H9 (cell line): Measurements from ENCODE around the gene ZFAND3. TPM values are rescaled to one million over a fixed set of nuclear protein-coding genes. Genes with fewer than 3 reads are reported as not detected.
A peak's percentile ranks its signal among the peaks of the same experiment; 100 is the strongest.

ENCODE experiments used
- DNase-seq: peaks from one replicate; pipeline ENCODE4 v3.0.0-alpha.2; 2017
- H2AFZ ChIP-seq: one replicate; pipeline ENCODE4 v1.6.1; 2013; ENCODE audit warnings: mild to moderate bottlenecking, low read length, control low read depth, moderate library complexity
- H2AK5ac ChIP-seq: 2 replicates; pipeline ENCODE4 v1.6.1; 2013; ENCODE audit warnings: low read length, control low read depth, mixed read lengths; ENCODE audit not compliant: insufficient read length
- H2BK120ac ChIP-seq: one replicate; pipeline ENCODE4 v1.6.1; 2013; ENCODE audit warnings: low read depth, mild to moderate bottlenecking, low read length, control low read depth, inconsistent platforms; ENCODE audit not compliant: poor library complexity, severe bottlenecking
- H2BK12ac ChIP-seq: 2 replicates; pipeline ENCODE4 v1.6.1; 2013; ENCODE audit warnings: low read length, control low read depth, mixed read lengths, low read depth; ENCODE audit not compliant: insufficient read length
- H2BK15ac ChIP-seq: 2 replicates; pipeline ENCODE4 v1.6.1; 2013; ENCODE audit warnings: low read depth, low read length, control low read depth
- H2BK20ac ChIP-seq: one replicate; pipeline ENCODE4 v1.6.1; 2013; ENCODE audit warnings: low read depth, mild to moderate bottlenecking, low read length, control low read depth, inconsistent platforms; ENCODE audit not compliant: poor library complexity, severe bottlenecking
- H2BK5ac ChIP-seq: 2 replicates; pipeline ENCODE4 v1.6.1; 2013; ENCODE audit warnings: low read length, control low read depth, mixed read lengths; ENCODE audit not compliant: insufficient read length
- H3K14ac ChIP-seq: 2 replicates; pipeline ENCODE4 v1.6.1; 2013; ENCODE audit warnings: low read length, control low read depth; ENCODE audit not compliant: insufficient read depth
- H3K18ac ChIP-seq: 2 replicates; pipeline ENCODE4 v1.6.1; 2013; ENCODE audit warnings: low read depth, mild to moderate bottlenecking, mixed read lengths, low read length, control low read depth; ENCODE audit not compliant: insufficient read length
- H3K23ac ChIP-seq: 2 replicates; pipeline ENCODE4 v1.6.1; 2013; ENCODE audit warnings: low read length, control low read depth, mixed read lengths, low read depth; ENCODE audit not compliant: insufficient read length
- H3K23me2 ChIP-seq: 2 replicates; pipeline ENCODE4 v1.6.1; 2013; ENCODE audit warnings: low read depth, mild to moderate bottlenecking, mixed read lengths, low read length, control low read depth; ENCODE audit not compliant: insufficient read length, poor library complexity, severe bottlenecking
- H3K27ac ChIP-seq: 2 replicates; pipeline ENCODE4 v1.5.1; 2013; ENCODE audit warnings: low read length, control low read depth, mixed read lengths, low read depth; ENCODE audit not compliant: insufficient read length
- H3K27me3 ChIP-seq: 2 replicates; pipeline ENCODE4 v1.6.1; 2013; ENCODE audit warnings: low read length, control low read depth, inconsistent platforms; ENCODE audit not compliant: insufficient read depth
- H3K4ac ChIP-seq: 2 replicates; pipeline ENCODE4 v1.6.1; 2013; ENCODE audit warnings: low read depth, mild to moderate bottlenecking, control low read depth, inconsistent platforms, low read length, moderate library complexity
- H3K4me1 ChIP-seq: 2 replicates; pipeline ENCODE4 v1.6.1; 2013; ENCODE audit warnings: low read length, control low read depth, inconsistent platforms; ENCODE audit not compliant: insufficient read depth
- H3K4me2 ChIP-seq: 2 replicates; pipeline ENCODE4 v1.6.1; 2013; ENCODE audit warnings: low read length, control low read depth, mixed read lengths; ENCODE audit not compliant: insufficient read length, insufficient read depth
- H3K56ac ChIP-seq: 2 replicates; pipeline ENCODE4 v1.6.1; 2013; ENCODE audit warnings: low read depth, mild to moderate bottlenecking, mixed read lengths, low read length, control low read depth; ENCODE audit not compliant: insufficient read length
- H3K79me1 ChIP-seq: 2 replicates; pipeline ENCODE4 v1.6.1; 2013; ENCODE audit warnings: low read depth, mild to moderate bottlenecking, moderate library complexity, low read length, control low read depth, inconsistent platforms; ENCODE audit not compliant: insufficient read depth, poor library complexity, severe bottlenecking
- H3K79me2 ChIP-seq: 2 replicates; pipeline ENCODE4 v1.6.1; 2013; ENCODE audit warnings: low read length, control low read depth, inconsistent platforms; ENCODE audit not compliant: insufficient read depth
- H3K9ac ChIP-seq: 2 replicates; pipeline ENCODE4 v1.6.1; 2013; ENCODE audit warnings: low read length, control low read depth, mixed read lengths; ENCODE audit not compliant: insufficient read length; ENCODE audit errors: extremely low read depth
- H3K9me3 ChIP-seq: one replicate; pipeline ENCODE4 v1.6.1; 2013; ENCODE audit warnings: low read depth, low read length, inconsistent platforms; ENCODE audit not compliant: control insufficient read depth
- H3T11ph ChIP-seq: one replicate; pipeline ENCODE4 v1.6.1; 2013; ENCODE audit warnings: mild to moderate bottlenecking, low read length, control low read depth, inconsistent platforms
- H4K20me1 ChIP-seq: one replicate; pipeline ENCODE4 v1.6.1; 2013; ENCODE audit not compliant: control insufficient read depth, insufficient read length, insufficient read depth
- H4K5ac ChIP-seq: 2 replicates; pipeline ENCODE4 v1.6.1; 2013; ENCODE audit warnings: low read depth, mild to moderate bottlenecking, mixed read lengths, low read length, control low read depth; ENCODE audit not compliant: insufficient read length
- H4K8ac ChIP-seq: replicated peaks from 2 replicates; pipeline ENCODE4 v1.6.1; 2013; ENCODE audit warnings: low read length, control low read depth, mixed read lengths, low read depth; ENCODE audit not compliant: insufficient read length
- H4K91ac ChIP-seq: 2 replicates; pipeline ENCODE4 v1.6.1; 2013; ENCODE audit warnings: low read depth, mild to moderate bottlenecking, moderate library complexity, mixed read lengths, low read length, control low read depth; ENCODE audit not compliant: insufficient read length
- H3K27ac Mint-ChIP-seq, 3 experiments: 2 replicates in 2 of 3; 3 replicates in 1 of 3; pipeline ENCODE4 v1.8.0; 2020 to 2021; ENCODE audit warnings: mixed read lengths in 3 of 3, mild to moderate bottlenecking in 1 of 3, moderate library complexity in 1 of 3
- H3K27me3 Mint-ChIP-seq: 2 replicates; pipeline ENCODE4 v1.8.0; 2021; ENCODE audit warnings: low read depth, mild to moderate bottlenecking, moderate library complexity, mixed read lengths
- H3K36me3 Mint-ChIP-seq, 3 experiments: 2 replicates in 2 of 3; 3 replicates in 1 of 3; pipeline ENCODE4 v1.8.0; 2020 to 2021; ENCODE audit warnings: low read depth in 3 of 3, mixed read lengths in 3 of 3; ENCODE audit not compliant: insufficient read depth in 1 of 3
- H3K4me1 Mint-ChIP-seq, 2 experiments: 2 replicates each; pipeline ENCODE4 v1.8.0; 2020; ENCODE audit warnings: mixed read lengths in 2 of 2
- H3K4me3 Mint-ChIP-seq, 2 experiments: 2 replicates in 1 of 2; 3 replicates in 1 of 2; pipeline ENCODE4 v1.8.0; 2020 to 2021; ENCODE audit warnings: mild to moderate bottlenecking in 2 of 2, mixed read lengths in 2 of 2, moderate library complexity in 1 of 2
- H3K9me3 Mint-ChIP-seq, 2 experiments: 2 replicates in 1 of 2; 3 replicates in 1 of 2; pipeline ENCODE4 v1.8.0; 2020; ENCODE audit warnings: mild to moderate bottlenecking in 2 of 2, mixed read lengths in 2 of 2, moderate library complexity in 1 of 2
- CTCF ChIP-seq: fragments of 200-600 bp; sonication (generic); conservative IDR thresholded peaks from 3 replicates; pipeline ENCODE4 v1.8.0; 2021; ENCODE audit warnings: antibody characterized with exemption, mild to moderate bottlenecking
- WGBS: extraction: QIAGEN DNeasy Blood & Tissue Kit; methylation state at CpG from one replicate; pipeline ENCODE4 v1.1.7; 2013; ENCODE audit warnings: missing lambda C conversion rate, low lambda C conversion rate, mixed read lengths; ENCODE audit not compliant: insufficient read length; ENCODE audit errors: extremely low coverage; 5-methylcytosine and 5-hydroxymethylcytosine counted together
- total RNA-seq: library from RNA; stranded (reverse); gene quantifications from 2 replicates; pipeline ENCODE4 v1.2.1, GENCODE V29; 2021

The ZFAND3 gene
- total RNA-seq, 1 experiment from 2014 or later = 57.7 TPM

GRCh38 chr6:37983720-37984501 lies 164.4 kb downstream of the ZFAND3 start:
- no peaks in the 10 kb centered on the region for H3K9me3 Mint-ChIP-seq
- Histone ChIP-seq H3K9ac (no peak overlapping the region), H4K8ac (no peak overlapping the region), H2AK5ac (no peak overlapping the region), H2BK120ac (no peak overlapping the region), H3T11ph (no peak overlapping the region), H3K18ac (no peak overlapping the region), H2AFZ (no peak overlapping the region), H4K20me1 (peaks cover 3% of the 10 kb centered on the region), H3K4me1 (no peaks in the 10 kb centered on the region; the same call in 1 of the 2 replicates), H2BK5ac (no peak overlapping the region), H2BK12ac (no peak overlapping the region), H3K23me2 (no peaks in the 10 kb centered on the region), H3K23ac (no peak overlapping the region), H3K27ac (no peak overlapping the region), H2BK15ac (no peak overlapping the region), H3K79me2 (peaks cover 9% of the 10 kb centered on the region; the same call in 1 of the 2 replicates), H3K79me1 (peaks cover 9% of the 10 kb centered on the region), H4K5ac (no peak overlapping the region), H3K27me3 (no peaks in the 10 kb centered on the region), H2BK20ac (no peak overlapping the region), H3K4me2 (no peak overlapping the region), H3K56ac (no peak overlapping the region), H4K91ac (no peak overlapping the region), H3K14ac (no peak overlapping the region), H3K9me3 (no peaks in the 10 kb centered on the region), H3K4ac (no peak overlapping the region)
- no peak for TF ChIP-seq CTCF
- H3K27ac Mint-ChIP-seq = peak overlapping the region in 1 of 3 experiments; percentile 40; a peak in 2 of 7 replicates
- DNase-seq = no peak
- peaks cover 10 to 14% of the 10 kb centered on the region in 2 experiments for H3K4me1 Mint-ChIP-seq
- H3K27me3 Mint-ChIP-seq = no peaks in the 10 kb centered on the region
- H3K4me3 Mint-ChIP-seq = no peak overlapping the region
- WGBS = no CpG with 5 or more reads among the region's 3 CpGs
- no peaks in the 10 kb centered on the region for H3K36me3 Mint-ChIP-seq
